Naive B cell (primary cell): Measurements from ENCODE around the gene ST14. TPM values are rescaled to one million over a fixed set of nuclear protein-coding genes. Genes with fewer than 3 reads are reported as not detected.

Source experiments
- ATAC-seq, 2 donors: fragments of 150-1000 bp; cut with Tn5 transposase; 2 replicates each; pipeline ENCODE4 v1.10.0; 2021; ENCODE audit warnings: low read depth in 2 of 2, mild to moderate bottlenecking in 2 of 2, moderate library complexity in 2 of 2
- DNase-seq: peaks from one replicate; pipeline ENCODE4 v3.0.0; 2022
- H3K27ac Mint-ChIP-seq, 6 donors: one replicate each; pipeline ENCODE4 v1.8.0; 2020 to 2022; ENCODE audit warnings: mild to moderate bottlenecking in 6 of 6, mixed read lengths in 6 of 6, moderate library complexity in 5 of 6, inconsistent platforms in 2 of 6
- H3K27me3 Mint-ChIP-seq, 3 donors: one replicate each; pipeline ENCODE4 v1.8.0; 2021 to 2022; ENCODE audit warnings: mixed read lengths in 3 of 3, mild to moderate bottlenecking in 1 of 3
- H3K36me3 Mint-ChIP-seq, 2 donors: one replicate each; pipeline ENCODE4 v1.8.0; 2020 to 2022; ENCODE audit warnings: mixed read lengths in 2 of 2, inconsistent platforms in 1 of 2, mild to moderate bottlenecking in 1 of 2
- H3K4me1 Mint-ChIP-seq, 3 donors: one replicate each; pipeline ENCODE4 v1.8.0; 2020 to 2022; ENCODE audit warnings: mixed read lengths in 3 of 3, inconsistent platforms in 1 of 3, mild to moderate bottlenecking in 1 of 3, moderate library complexity in 1 of 3
- H3K4me3 Mint-ChIP-seq, 8 donors: one replicate each; pipeline ENCODE4 v1.8.0; 2020 to 2022; ENCODE audit warnings: mild to moderate bottlenecking in 8 of 8, mixed read lengths in 8 of 8, moderate library complexity in 8 of 8, inconsistent platforms in 2 of 8
- H3K9me3 Mint-ChIP-seq, 7 donors: one replicate each; pipeline ENCODE4 v1.8.0; 2020 to 2022; ENCODE audit warnings: mixed read lengths in 7 of 7, mild to moderate bottlenecking in 5 of 7, inconsistent platforms in 2 of 7, moderate library complexity in 1 of 7
- polyA plus RNA-seq, 6 donors: library from polyadenylated mRNA; unstranded; fragments of 300-500 nt; fragmentation: Illumina TruSeq; gene quantifications; one replicate each; pipeline ENCODE4 v1.2.3, GENCODE V29; 2021; ENCODE audit warnings: low read depth in 6 of 6

Gene ST14
- polyA plus RNA-seq, 6 donors from 2014 or later: 13.4 to 38.8 (median 20.0) TPM

- Mint-ChIP-seq H3K36me3 (no peaks in the 10 kb centered on the region), H3K9me3 (no peaks in the 10 kb centered on the region), H3K4me3 (no peak overlapping the region), H3K4me1 (peaks cover 1 to 8% (median 7%) of the 10 kb centered on the region in 3 donors), H3K27ac (no peak overlapping the region), H3K27me3 (peaks cover 0 to 6% (median 0%) of the 10 kb centered on the region in 3 donors)
- ATAC-seq (peak in 1 of 2 donors; percentile 7), DNase-seq (no peak)
These were observed 52.9 kb downstream of the ST14 start for GRCh38 chr11:130212431-130212961.

GRCh38 chr11:130213143-130213978 is 53.8 kb downstream of the ST14 start:
- Mint-ChIP-seq H3K27ac (peak overlapping the region in 1 of 6 donors; percentile 77), H3K4me1 (peaks cover 3 to 8% (median 7%) of the 10 kb centered on the region in 3 donors)

GRCh38 chr11:130213979-130214281 is 54.3 kb downstream of the ST14 start:
- no peak for ATAC-seq
- Mint-ChIP-seq H3K4me3 (peak overlapping the region in 1 of 8 donors; percentile 54), H3K27me3 (peaks cover 0 to 6% (median 0%) of the 10 kb centered on the region in 3 donors), H3K36me3 (no peaks in the 10 kb centered on the region), H3K4me1 (peaks cover 3 to 8% (median 7%) of the 10 kb centered on the region in 3 donors), H3K9me3 (no peaks in the 10 kb centered on the region), H3K27ac (no peak overlapping the region)
- DNase-seq: no peak

More at GRCh38 chr11:130213143-130213978, 53.8 kb downstream of the ST14 start:
- ATAC-seq (peak; percentile 89 to 91), DNase-seq (peak; percentile 69)
- Mint-ChIP-seq H3K27me3 (peaks cover 0 to 6% (median 0%) of the 10 kb centered on the region in 3 donors), H3K4me3 (peak overlapping the region in 1 of 8 donors; percentile 15), H3K36me3 (no peaks in the 10 kb centered on the region), H3K9me3 (no peaks in the 10 kb centered on the region)

GRCh38 chr11:130214861-130215530 is 55.4 kb downstream of the ST14 start:
- no peak for DNase-seq
- H3K27ac Mint-ChIP-seq: no peak overlapping the region
- H3K36me3 Mint-ChIP-seq: no peaks in the 10 kb centered on the region
- H3K9me3 Mint-ChIP-seq: no peaks in the 10 kb centered on the region
- H3K27me3 Mint-ChIP-seq: peaks cover 0 to 6% (median 0%) of the 10 kb centered on the region in 3 donors
- no peak for ATAC-seq
- H3K4me1 Mint-ChIP-seq: peaks cover 3 to 8% (median 7%) of the 10 kb centered on the region in 3 donors
- H3K4me3 Mint-ChIP-seq: no peak overlapping the region

GRCh38 chr11:130215531-130216220 is 56.1 kb downstream of the ST14 start:
- peak overlapping the region in 1 of 6 donors; percentile 56 for H3K27ac Mint-ChIP-seq
- peaks cover 3 to 8% (median 7%) of the 10 kb centered on the region in 3 donors for H3K4me1 Mint-ChIP-seq

GRCh38 chr11:130216221-130216550 is 56.6 kb downstream of the ST14 start:
- Mint-ChIP-seq H3K27ac (peak overlapping the region in 2 of 6 donors; percentile 56 to 67), H3K4me1 (peaks cover 3 to 8% (median 7%) of the 10 kb centered on the region in 3 donors), H3K27me3 (peaks cover 0 to 3% (median 0%) of the 10 kb centered on the region in 3 donors), H3K36me3 (no peaks in the 10 kb centered on the region), H3K4me3 (no peak overlapping the region), H3K9me3 (no peaks in the 10 kb centered on the region)
- DNase-seq: no peak
- ATAC-seq: no peak

More at GRCh38 chr11:130215531-130216220, 56.1 kb downstream of the ST14 start:
- Mint-ChIP-seq H3K4me3 (no peak overlapping the region), H3K9me3 (no peaks in the 10 kb centered on the region), H3K27me3 (peaks cover 0 to 6% (median 0%) of the 10 kb centered on the region in 3 donors), H3K36me3 (no peaks in the 10 kb centered on the region)
- DNase-seq (no peak), ATAC-seq (no peak)

GRCh38 chr11:130216591-130217132 is 57.1 kb downstream of the ST14 start:
- Mint-ChIP-seq H3K27ac (peak overlapping the region in 1 of 6 donors; percentile 67), H3K27me3 (no peaks in the 10 kb centered on the region), H3K4me1 (peaks cover 3 to 8% (median 7%) of the 10 kb centered on the region in 3 donors), H3K9me3 (no peaks in the 10 kb centered on the region), H3K36me3 (no peaks in the 10 kb centered on the region), H3K4me3 (no peak overlapping the region)
- ATAC-seq (no peak), DNase-seq (no peak)

- Mint-ChIP-seq H3K27ac (peak overlapping the region in 1 of 6 donors; percentile 28), H3K27me3 (no peaks in the 10 kb centered on the region), H3K4me1 (peaks cover 3 to 8% (median 7%) of the 10 kb centered on the region in 3 donors), H3K36me3 (no peaks in the 10 kb centered on the region), H3K9me3 (no peaks in the 10 kb centered on the region), H3K4me3 (no peak overlapping the region)
- DNase-seq (no peak), ATAC-seq (no peak)
These were observed 57.8 kb downstream of the ST14 start for GRCh38 chr11:130217133-130218031.

GRCh38 chr11:130218501-130219070 is 59.0 kb downstream of the ST14 start:
- DNase-seq (no peak), ATAC-seq (no peak)
- Mint-ChIP-seq H3K4me1 (peaks cover 0 to 3% (median 2%) of the 10 kb centered on the region in 3 donors), H3K27ac (no peak overlapping the region), H3K27me3 (no peaks in the 10 kb centered on the region), H3K36me3 (no peaks in the 10 kb centered on the region), H3K9me3 (no peaks in the 10 kb centered on the region), H3K4me3 (no peak overlapping the region)

GRCh38 chr11:130219148-130219547 is 59.6 kb downstream of the ST14 start:
- Mint-ChIP-seq H3K27me3 (no peaks in the 10 kb centered on the region), H3K4me3 (no peak overlapping the region), H3K36me3 (no peaks in the 10 kb centered on the region), H3K9me3 (no peaks in the 10 kb centered on the region), H3K4me1 (peaks cover 0 to 3% (median 0%) of the 10 kb centered on the region in 3 donors), H3K27ac (no peak overlapping the region)
- no peak for DNase-seq
- no peak for ATAC-seq

- Mint-ChIP-seq H3K4me3 (no peak overlapping the region), H3K4me1 (peaks cover 0 to 3% (median 0%) of the 10 kb centered on the region in 3 donors), H3K27me3 (no peaks in the 10 kb centered on the region), H3K36me3 (no peaks in the 10 kb centered on the region), H3K27ac (peak overlapping the region in 1 of 6 donors; percentile 53), H3K9me3 (no peaks in the 10 kb centered on the region)
- ATAC-seq (no peak), DNase-seq (no peak)
These were observed 60.9 kb downstream of the ST14 start for GRCh38 chr11:130220311-130221035.
